Vagina (tissue), 2 donors: ENCODE measurements around the gene SPATA24. TPM values are rescaled to one million over a fixed set of nuclear protein-coding genes. Genes with fewer than 3 reads are reported as not detected.

ENCODE experiments used
- DNase-seq, 2 donors: peaks; one replicate each; pipeline ENCODE4 v3.0.0-alpha.2; 2017; ENCODE audit errors: extremely low spot score in 2 of 2
- H3K27ac ChIP-seq: fragments of 200-600 bp; sonication (generic); one replicate; pipeline ENCODE4 v1.5.1; 2019
- H3K27me3 ChIP-seq: fragments of 200-600 bp; sonication (generic); one replicate; pipeline ENCODE4 v1.5.1; 2019
- H3K36me3 ChIP-seq, 2 donors: fragments of 200-600 bp; sonication (generic); one replicate each; pipeline ENCODE4 v1.5.1; 2017 to 2019
- H3K4me1 ChIP-seq: fragments of 200-600 bp; sonication (generic); one replicate; pipeline ENCODE4 v1.5.1; 2019
- H3K4me3 ChIP-seq, 2 donors: fragments of 200-600 bp; sonication (generic); 1 replicate in 1 of 2; 2 replicates in 1 of 2; pipeline ENCODE4 v1.5.1; 2016 to 2019
- H3K9me3 ChIP-seq: fragments of 200-600 bp; sonication (generic); one replicate; pipeline ENCODE4 v1.5.1; 2019
- CTCF ChIP-seq, 3 experiments: fragments of 450-650 bp in 2 of 3; fragments of 200-600 bp in 1 of 3; sonication (generic) in 1 of 3; IDR thresholded peaks; one replicate each; pipeline ENCODE4 v1.5.1; 2017 to 2019; ENCODE audit warnings: antibody characterized with exemption in 3 of 3, mild to moderate bottlenecking in 2 of 3, moderate library complexity in 2 of 3
- POLR2A ChIP-seq, 2 donors: fragments of 450-650 bp; IDR thresholded peaks; one replicate each; pipeline ENCODE4 v1.6.1; 2017; ENCODE audit warnings: antibody characterized with exemption in 2 of 2, mild to moderate bottlenecking in 2 of 2, moderate library complexity in 2 of 2
- POLR2AphosphoS5 ChIP-seq, 2 donors: sonication (generic); formaldehyde crosslinking; IDR thresholded peaks; one replicate each; pipeline ENCODE4 v1.9.0; 2017; ENCODE audit warnings: antibody characterized with exemption in 2 of 2, mild to moderate bottlenecking in 2 of 2, low read depth in 1 of 2; ENCODE audit not compliant: insufficient read depth in 1 of 2
- intact Hi-C: fragments of 100-400 bp; cut with DNase I; formaldehyde crosslinking; loops from one replicate; pipeline ENCODE4 v1.15.1; 2023
- total RNA-seq: library from RNA; depleted of rRNA; stranded (reverse); fragments of >200 nt; gene quantifications from one replicate; pipeline ENCODE4 v1.2.3, GENCODE V29; 2016

SPATA24 gene
- total RNA-seq, 1 donor from 2014 or later: 12.3 TPM

GRCh38 chr5:139419226-139420192 is 15.6 kb upstream of the SPATA24 start:
- peaks cover 0 to 4% of the 10 kb centered on the region in 2 donors for H3K36me3 ChIP-seq
- TF ChIP-seq POLR2AphosphoS5 (IDR thresholded peaks at IDR 0.05; ENCODE audit: insufficient read depth in 1 of 2, low read depth in 1 of 2) (no peak), POLR2A (IDR thresholded peaks at IDR 0.05) (no peak), CTCF (IDR thresholded peaks at IDR 0.05) (no peak)
- no peaks in the 10 kb centered on the region for H3K9me3 ChIP-seq
- H3K27me3 ChIP-seq: no peaks in the 10 kb centered on the region
- no peak for DNase-seq
- peaks cover 32% of the 10 kb centered on the region for H3K4me1 ChIP-seq
- no peak overlapping the region for H3K27ac ChIP-seq
- intact Hi-C loops: no loop called here
- no peak overlapping the region for H3K4me3 ChIP-seq

DNA sequence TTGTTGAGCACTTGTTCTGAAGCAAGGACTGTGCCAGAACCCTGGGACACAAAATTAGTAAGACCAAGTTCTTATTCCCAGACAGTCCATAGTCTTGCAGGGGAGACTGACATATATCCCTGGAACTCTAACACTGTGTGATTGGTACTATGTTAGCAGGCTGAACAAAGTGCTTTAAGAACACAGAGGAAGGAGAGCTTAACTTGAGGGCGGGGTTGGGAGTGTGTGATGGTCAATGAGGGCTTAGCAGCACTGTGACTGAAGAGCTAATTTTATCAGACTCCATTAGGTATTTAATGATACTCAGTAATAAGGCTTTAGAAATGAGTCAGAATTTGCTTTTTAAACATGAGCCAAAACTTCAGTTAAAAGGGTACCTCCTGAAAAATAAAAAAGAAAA is 14.9 kb upstream of the SPATA24 start:
- no peaks in the 10 kb centered on the region for H3K27me3 ChIP-seq
- H3K27ac ChIP-seq: no peak overlapping the region
- H3K36me3 ChIP-seq: no peaks in the 10 kb centered on the region
- H3K4me3 ChIP-seq: no peak overlapping the region
- TF ChIP-seq POLR2A (IDR thresholded peaks at IDR 0.05) (no peak), CTCF (IDR thresholded peaks at IDR 0.05) (no peak), POLR2AphosphoS5 (IDR thresholded peaks at IDR 0.05; ENCODE audit: insufficient read depth in 1 of 2, low read depth in 1 of 2) (no peak)
- H3K4me1 ChIP-seq: peaks cover 39% of the 10 kb centered on the region
- intact Hi-C loops: no loop called here
- no peak for DNase-seq
- H3K9me3 ChIP-seq: no peaks in the 10 kb centered on the region

- TF ChIP-seq POLR2AphosphoS5 (IDR thresholded peaks at IDR 0.05; ENCODE audit: insufficient read depth in 1 of 2, low read depth in 1 of 2) (peak in 1 of 2 donors; percentile 36), CTCF (IDR thresholded peaks at IDR 0.05) (no peak)
- intact Hi-C loops: no loop called here
- no peaks in the 10 kb centered on the region for H3K9me3 ChIP-seq
- H3K27ac ChIP-seq: peak overlapping the region; percentile 50
- H3K27me3 ChIP-seq: no peaks in the 10 kb centered on the region
- no peaks in the 10 kb centered on the region for H3K36me3 ChIP-seq
- no peak for DNase-seq
- H3K4me3 ChIP-seq: no peak overlapping the region
- peaks cover 41% of the 10 kb centered on the region for H3K4me1 ChIP-seq
These were observed 13.3 kb upstream of the SPATA24 start for GRCh38 chr5:139417214-139417613.

GRCh38 chr5:139416651-139417050 is 12.8 kb upstream of the SPATA24 start:
- Histone ChIP-seq H3K4me1 (peaks cover 41% of the 10 kb centered on the region), H3K9me3 (no peaks in the 10 kb centered on the region)

More at GRCh38 chr5:139416651-139417050, 12.8 kb upstream of the SPATA24 start:
- Histone ChIP-seq H3K36me3 (no peaks in the 10 kb centered on the region), H3K27me3 (no peaks in the 10 kb centered on the region), H3K4me3 (no peak overlapping the region), H3K27ac (peak overlapping the region; percentile 50)
- intact Hi-C loops: no loop called here
- TF ChIP-seq POLR2AphosphoS5 (IDR thresholded peaks at IDR 0.05; ENCODE audit: insufficient read depth in 1 of 2, low read depth in 1 of 2) (no peak), POLR2A (IDR thresholded peaks at IDR 0.05) (no peak), CTCF (IDR thresholded peaks at IDR 0.05) (no peak)
- no peak for DNase-seq
